ENCODE measurements around the gene ROBO2. TPM values are rescaled to one million over a fixed set of nuclear protein-coding genes. Genes with fewer than 3 reads are reported as not detected.

The ROBO2 gene
- total RNA-seq, 2 donors from 2014 or later, result not detected

DNA sequence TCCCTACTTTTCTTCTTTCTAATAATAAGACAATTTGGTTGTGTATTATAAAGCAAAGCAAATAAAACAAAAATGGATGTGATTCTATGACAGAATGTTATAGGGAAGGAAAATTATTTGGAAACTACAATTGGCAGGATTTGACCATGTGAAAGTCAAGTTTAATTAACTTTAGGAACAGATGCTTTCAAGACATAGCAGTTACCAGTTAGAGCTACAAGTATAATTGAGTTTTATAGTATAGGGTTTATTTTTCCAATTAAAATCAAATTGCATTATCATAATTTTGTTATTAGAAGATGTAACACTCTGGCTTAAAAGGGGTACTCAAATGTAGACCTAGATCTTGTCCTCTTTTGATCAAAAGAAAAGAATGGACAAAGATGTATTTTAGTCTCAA lies 110.9 kb downstream of the ROBO2 start:
- Mint-ChIP-seq H3K4me1 (no peaks in the 10 kb centered on the region), H3K4me3 (no peak overlapping the region), H3K36me3 (ENCODE audit: low read depth) (no peaks in the 10 kb centered on the region), H3K27me3 (no peaks in the 10 kb centered on the region), H3K27ac (no peak overlapping the region)
- DNase-seq (no peak), ATAC-seq (no peak)
- H3K9me3 ChIP-seq (ENCODE audit: control insufficient read depth, low read length, poor library complexity, severe bottlenecking), result peaks cover 2% of the 10 kb centered on the region

DNA sequence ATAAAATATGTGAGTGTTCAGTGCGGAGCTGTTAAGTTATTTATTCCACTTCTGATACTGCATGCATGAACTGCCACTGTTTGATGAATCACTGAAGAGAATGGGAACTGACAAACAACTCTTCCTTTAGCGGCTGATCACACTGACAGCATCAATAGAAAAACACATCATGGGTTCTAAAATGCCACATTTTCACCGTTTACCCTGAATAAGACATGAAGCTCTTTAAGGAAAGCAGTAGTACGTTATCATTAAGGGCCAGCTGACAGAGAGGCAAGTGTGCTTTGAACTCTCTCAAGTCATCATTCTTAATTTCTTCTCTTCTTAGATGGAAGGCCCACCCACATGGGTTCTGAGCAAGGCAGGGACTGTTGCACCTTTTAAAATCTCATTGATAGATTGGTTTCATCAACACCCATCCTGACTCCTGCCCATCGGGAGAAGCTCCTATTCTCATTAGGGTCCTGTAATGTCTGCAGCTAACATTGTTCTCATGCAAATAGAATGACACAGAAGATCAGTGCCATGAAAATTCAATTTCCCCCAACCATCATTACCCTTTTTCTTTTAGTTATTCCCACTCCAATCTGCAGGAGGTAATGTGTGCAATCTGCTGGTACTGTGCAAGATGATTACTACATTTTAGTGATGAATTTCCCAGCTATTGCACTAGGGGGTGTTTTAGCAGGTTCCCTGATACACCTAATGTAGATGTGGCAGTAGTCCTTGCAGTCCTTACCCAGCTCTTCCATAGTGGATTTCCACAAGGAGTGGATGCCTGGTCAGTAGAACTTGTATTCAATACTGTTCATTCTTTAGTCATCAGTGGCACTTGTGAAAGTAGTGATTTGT lies 119.1 kb downstream of the ROBO2 start:
- Mint-ChIP-seq H3K4me1 (no peaks in the 10 kb centered on the region), H3K4me3 (no peak overlapping the region), H3K27ac (no peak overlapping the region), H3K27me3 (no peaks in the 10 kb centered on the region), H3K36me3 (ENCODE audit: low read depth) (no peaks in the 10 kb centered on the region)
- ATAC-seq, result no peak
- DNase-seq, result no peak
- H3K9me3 ChIP-seq (ENCODE audit: control insufficient read depth, low read length, poor library complexity, severe bottlenecking), result no peaks in the 10 kb centered on the region

DNA sequence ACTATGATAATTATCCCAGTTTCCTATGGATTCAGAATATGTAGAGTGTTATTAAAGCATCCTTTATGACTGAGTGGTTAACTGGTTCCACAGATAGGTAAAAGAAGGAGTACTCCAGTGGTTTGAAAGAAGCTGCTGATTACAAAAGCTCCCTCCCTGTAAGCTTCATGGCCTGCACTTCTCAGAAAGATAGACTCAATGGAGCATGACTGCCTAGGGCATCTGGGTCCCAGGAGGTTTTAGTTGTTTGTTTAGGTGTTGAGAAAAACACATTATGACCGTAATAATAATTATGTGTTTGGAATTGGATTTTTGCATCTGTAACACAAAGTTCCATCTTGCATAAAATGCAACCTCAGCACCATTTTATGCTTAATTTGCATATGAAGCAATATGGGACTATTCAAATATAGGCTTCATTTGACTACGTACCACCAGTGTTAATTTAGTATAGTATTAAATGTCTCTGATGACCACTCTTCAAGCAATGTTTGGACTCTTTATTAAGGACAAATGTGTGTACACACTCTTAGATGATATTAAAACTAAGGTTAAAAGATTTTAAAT lies 121.1 kb downstream of the ROBO2 start:
- DNase-seq (no peak), ATAC-seq (no peak)
- Mint-ChIP-seq H3K27ac (no peak overlapping the region), H3K36me3 (ENCODE audit: low read depth) (no peaks in the 10 kb centered on the region), H3K4me1 (no peaks in the 10 kb centered on the region), H3K27me3 (no peaks in the 10 kb centered on the region), H3K4me3 (no peak overlapping the region)
- no peaks in the 10 kb centered on the region for H3K9me3 ChIP-seq (ENCODE audit: control insufficient read depth, low read length, poor library complexity, severe bottlenecking)

DNA sequence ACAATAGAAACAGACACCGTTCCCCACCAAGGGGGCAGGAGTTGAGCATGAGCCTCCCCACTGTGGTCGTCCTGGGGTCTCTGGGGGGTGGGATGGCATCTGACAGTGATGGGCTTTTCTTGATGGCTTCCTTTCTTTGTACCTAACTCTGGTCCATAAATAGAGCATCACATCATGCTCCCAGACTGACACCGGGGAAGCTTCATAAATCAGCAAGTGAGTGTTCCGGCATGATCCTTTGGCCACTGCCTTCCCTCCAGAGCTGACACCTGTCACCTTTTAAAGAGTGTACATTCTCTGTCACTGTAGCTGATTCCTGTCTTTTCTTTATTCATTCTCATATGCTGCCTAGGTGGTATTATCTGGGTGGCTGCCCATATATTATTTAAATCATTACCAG lies 129.9 kb downstream of the ROBO2 start:
- no peaks in the 10 kb centered on the region for H3K36me3 Mint-ChIP-seq (ENCODE audit: low read depth)
- no peak for DNase-seq
- H3K27me3 Mint-ChIP-seq, result no peaks in the 10 kb centered on the region
- H3K4me1 Mint-ChIP-seq, result no peaks in the 10 kb centered on the region
- no peak overlapping the region for H3K4me3 Mint-ChIP-seq
- no peak overlapping the region for H3K27ac Mint-ChIP-seq
- no peak for ATAC-seq
- H3K9me3 ChIP-seq (ENCODE audit: control insufficient read depth, low read length, poor library complexity, severe bottlenecking), result no peaks in the 10 kb centered on the region

DNA sequence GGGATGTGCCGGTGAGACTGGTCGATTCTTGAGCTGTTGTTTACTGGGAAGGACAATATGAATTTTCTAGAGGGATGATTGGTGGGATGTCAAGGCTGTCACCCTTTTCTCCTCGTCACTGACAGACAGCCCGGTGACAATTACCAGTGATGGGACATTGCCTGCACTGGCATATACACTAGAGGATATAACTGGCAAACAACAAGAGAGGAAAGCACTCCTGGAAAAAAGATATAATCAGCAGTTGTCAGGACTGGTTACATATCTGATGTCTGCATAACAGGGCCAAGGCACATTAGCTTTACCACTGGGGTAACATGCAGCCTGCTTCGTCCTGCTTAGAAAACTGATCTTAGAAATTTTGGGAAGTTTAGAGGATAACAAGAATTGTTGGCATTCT lies 131.1 kb downstream of the ROBO2 start:
- Mint-ChIP-seq H3K36me3 (ENCODE audit: low read depth) (no peaks in the 10 kb centered on the region), H3K4me3 (no peak overlapping the region), H3K4me1 (no peaks in the 10 kb centered on the region), H3K27ac (no peak overlapping the region), H3K27me3 (no peaks in the 10 kb centered on the region)
- no peaks in the 10 kb centered on the region for H3K9me3 ChIP-seq (ENCODE audit: control insufficient read depth, low read length, poor library complexity, severe bottlenecking)
- no peak for DNase-seq
- ATAC-seq, result no peak

DNA sequence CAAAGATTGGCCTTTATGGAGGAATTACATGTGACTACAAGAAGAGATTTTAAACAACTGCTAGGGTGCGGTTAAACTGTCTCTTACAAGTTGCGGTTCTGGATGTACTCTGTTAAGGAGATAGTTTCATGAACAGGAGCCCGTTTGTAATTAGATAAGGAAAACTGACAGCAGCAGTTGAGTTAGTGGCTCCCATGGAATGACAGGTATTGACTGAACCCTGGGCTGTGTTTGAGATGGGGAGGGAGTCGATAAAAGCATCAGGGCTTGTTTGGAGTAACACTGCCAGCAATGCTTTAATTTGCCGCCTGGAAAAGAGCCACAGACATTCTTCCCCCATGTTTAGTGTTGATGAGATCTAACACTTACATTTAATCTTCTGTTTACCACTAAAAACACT lies 139.9 kb downstream of the ROBO2 start:
- DNase-seq (no peak), ATAC-seq (no peak)
- Mint-ChIP-seq H3K4me3 (no peak overlapping the region), H3K4me1 (no peaks in the 10 kb centered on the region), H3K36me3 (ENCODE audit: low read depth) (no peaks in the 10 kb centered on the region), H3K27ac (no peak overlapping the region), H3K27me3 (no peaks in the 10 kb centered on the region)
- no peaks in the 10 kb centered on the region for H3K9me3 ChIP-seq (ENCODE audit: control insufficient read depth, low read length, poor library complexity, severe bottlenecking)

DNA sequence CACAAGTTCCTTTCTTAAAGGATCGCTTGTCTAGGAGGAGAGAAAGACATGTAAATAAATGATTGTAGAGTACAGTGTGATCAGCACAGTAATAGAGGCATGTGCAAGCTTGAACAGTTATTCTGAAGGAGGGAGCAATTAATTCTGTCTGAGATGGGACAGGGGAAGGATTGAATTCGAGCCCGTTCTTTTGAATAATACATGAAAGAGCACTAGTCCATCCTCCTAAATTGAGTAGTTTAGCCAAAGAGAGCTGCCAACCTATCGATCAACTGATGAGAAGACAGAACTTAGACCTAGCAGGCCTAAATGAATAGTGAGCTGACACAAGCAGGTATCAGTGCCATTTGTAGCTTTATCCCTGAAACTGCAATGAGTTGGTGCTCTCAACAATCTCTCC lies 142.4 kb downstream of the ROBO2 start:
- no peak for DNase-seq
- Mint-ChIP-seq H3K4me3 (no peak overlapping the region), H3K27ac (no peak overlapping the region), H3K4me1 (no peaks in the 10 kb centered on the region), H3K27me3 (no peaks in the 10 kb centered on the region), H3K36me3 (ENCODE audit: low read depth) (no peaks in the 10 kb centered on the region)
- no peaks in the 10 kb centered on the region for H3K9me3 ChIP-seq (ENCODE audit: control insufficient read depth, low read length, poor library complexity, severe bottlenecking)
- no peak for ATAC-seq

DNA sequence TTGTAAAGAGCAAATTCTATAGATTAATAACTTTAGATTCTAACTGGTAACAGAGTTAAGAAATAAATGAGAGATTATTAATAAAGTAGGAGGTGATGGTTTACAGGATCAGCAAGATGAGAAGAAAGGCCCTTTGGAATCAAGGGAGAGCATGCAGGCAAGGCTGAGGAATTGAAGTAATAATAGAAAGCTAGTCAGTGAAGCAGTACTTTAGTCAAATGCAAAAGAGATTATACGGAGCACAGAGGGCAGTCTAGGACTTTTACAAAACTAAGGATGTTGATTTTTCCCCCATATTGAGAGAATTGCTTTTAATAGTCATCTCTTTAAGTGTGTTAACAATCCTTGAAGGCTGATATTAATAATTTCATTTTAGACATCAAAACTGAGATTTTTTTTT lies 146.4 kb downstream of the ROBO2 start:
- H3K36me3 Mint-ChIP-seq (ENCODE audit: low read depth), result no peaks in the 10 kb centered on the region
- DNase-seq (no peak), ATAC-seq (no peak)
- no peak overlapping the region for H3K27ac Mint-ChIP-seq
- H3K9me3 ChIP-seq (ENCODE audit: control insufficient read depth, low read length, poor library complexity, severe bottlenecking), result no peaks in the 10 kb centered on the region
- no peak overlapping the region for H3K4me3 Mint-ChIP-seq
- no peaks in the 10 kb centered on the region for H3K4me1 Mint-ChIP-seq
- H3K27me3 Mint-ChIP-seq, result no peaks in the 10 kb centered on the region

DNA sequence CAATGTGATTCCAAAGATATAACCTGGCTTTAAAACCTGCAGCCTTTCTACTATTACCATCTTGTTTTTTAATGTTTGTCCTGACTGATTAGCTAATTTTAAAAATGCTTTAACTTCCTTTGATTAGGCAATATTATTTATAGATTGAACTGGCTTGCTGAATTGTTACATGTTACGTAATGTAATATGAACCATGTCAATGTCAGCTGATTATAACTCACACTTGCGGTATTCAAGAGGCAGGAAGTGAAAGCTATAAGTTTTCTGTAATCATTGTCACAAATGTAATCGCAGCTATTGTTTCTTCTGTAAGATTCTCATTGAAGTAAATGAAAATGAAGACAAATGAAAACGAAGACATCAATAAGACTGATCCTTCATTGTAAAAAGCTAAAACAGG lies 146.8 kb downstream of the ROBO2 start:
- Mint-ChIP-seq H3K36me3 (ENCODE audit: low read depth) (no peaks in the 10 kb centered on the region), H3K27me3 (no peaks in the 10 kb centered on the region), H3K4me1 (no peaks in the 10 kb centered on the region), H3K27ac (no peak overlapping the region), H3K4me3 (no peak overlapping the region)
- DNase-seq, result no peak
- no peaks in the 10 kb centered on the region for H3K9me3 ChIP-seq (ENCODE audit: control insufficient read depth, low read length, poor library complexity, severe bottlenecking)
- no peak for ATAC-seq

DNA sequence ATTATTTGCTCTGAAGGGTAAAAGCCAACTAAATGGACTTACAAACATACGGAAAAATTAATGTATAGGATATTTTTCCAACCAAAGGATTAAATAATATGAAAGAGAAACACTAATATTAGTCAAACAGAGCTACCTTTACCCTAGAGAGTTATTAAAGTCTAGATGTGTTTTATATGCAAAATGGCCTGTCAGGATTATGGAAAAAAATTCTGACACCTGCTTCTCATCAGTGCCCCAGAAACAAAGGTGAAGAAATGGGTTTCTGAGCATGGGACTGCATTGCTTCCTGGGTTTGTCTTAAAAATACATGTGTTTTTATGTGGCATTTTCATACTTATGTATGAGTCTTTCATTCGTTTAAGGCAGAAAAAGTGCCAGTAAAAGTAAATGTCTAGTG lies 148.3 kb downstream of the ROBO2 start:
- H3K27me3 Mint-ChIP-seq, result no peaks in the 10 kb centered on the region
- H3K4me1 Mint-ChIP-seq, result no peaks in the 10 kb centered on the region
- H3K9me3 ChIP-seq (ENCODE audit: control insufficient read depth, low read length, poor library complexity, severe bottlenecking), result no peaks in the 10 kb centered on the region
- DNase-seq (no peak), ATAC-seq (no peak)
- no peak overlapping the region for H3K27ac Mint-ChIP-seq
- no peaks in the 10 kb centered on the region for H3K36me3 Mint-ChIP-seq (ENCODE audit: low read depth)
- H3K4me3 Mint-ChIP-seq, result no peak overlapping the region

DNA sequence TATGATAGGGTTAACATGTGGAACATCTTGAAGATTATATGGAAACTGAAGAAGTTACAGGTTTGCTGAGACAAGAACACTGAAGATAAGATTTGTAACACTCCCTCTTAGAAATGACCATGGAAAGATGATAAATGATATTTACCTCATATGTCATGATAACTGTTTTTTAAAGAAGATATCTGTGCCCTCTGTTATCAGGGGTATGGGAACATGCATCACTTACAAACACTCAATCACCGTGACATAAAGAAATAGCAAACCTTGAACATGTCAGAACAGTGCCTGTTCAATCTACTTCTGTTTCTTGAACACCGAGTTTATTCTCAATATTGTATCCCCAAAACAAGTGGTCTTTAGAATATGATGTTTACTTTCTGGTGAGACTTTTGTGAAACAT lies 149.4 kb downstream of the ROBO2 start:
- Mint-ChIP-seq H3K4me3 (no peak overlapping the region), H3K4me1 (no peaks in the 10 kb centered on the region), H3K27me3 (no peaks in the 10 kb centered on the region), H3K36me3 (ENCODE audit: low read depth) (no peaks in the 10 kb centered on the region), H3K27ac (no peak overlapping the region)
- no peak for ATAC-seq
- no peaks in the 10 kb centered on the region for H3K9me3 ChIP-seq (ENCODE audit: control insufficient read depth, low read length, poor library complexity, severe bottlenecking)
- DNase-seq, result no peak

DNA sequence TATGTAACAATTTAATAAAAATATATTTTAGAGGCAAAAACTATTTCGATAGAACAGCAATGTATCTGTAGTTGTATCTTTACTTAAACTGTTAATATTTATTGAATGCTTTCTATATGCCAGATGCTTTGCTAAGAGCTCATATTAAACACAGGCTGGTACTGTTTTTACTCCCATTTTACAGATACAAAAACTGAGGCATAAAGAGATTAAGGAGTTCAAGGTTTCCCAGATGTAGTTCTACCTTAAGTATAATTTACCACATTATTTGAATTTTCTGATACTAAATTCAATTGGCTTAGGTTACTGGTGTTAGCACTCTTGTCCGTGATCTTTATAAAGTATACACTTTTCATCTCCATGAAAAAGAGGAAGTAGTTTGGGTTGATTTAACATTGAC lies 149.8 kb downstream of the ROBO2 start:
- Mint-ChIP-seq H3K27me3 (no peaks in the 10 kb centered on the region), H3K27ac (no peak overlapping the region)

DNA sequence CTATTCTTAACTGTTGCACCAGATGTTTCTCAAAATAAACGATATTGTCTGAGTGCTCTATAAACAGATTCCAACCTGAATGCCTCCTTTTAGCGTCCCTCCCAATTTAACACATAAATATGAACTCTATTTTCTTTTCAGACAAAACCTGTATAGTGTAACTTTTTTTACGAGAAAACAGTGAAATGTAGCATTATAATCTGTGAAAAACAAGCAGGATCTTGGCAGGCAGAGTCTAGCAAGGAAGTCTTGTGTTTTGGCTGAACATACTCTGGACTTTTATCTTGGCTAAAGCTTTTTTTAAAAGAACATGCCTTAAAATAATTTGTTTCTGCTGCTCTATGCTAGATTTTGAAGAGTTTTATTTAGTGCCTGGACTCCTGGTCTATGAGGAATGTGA lies 150.5 kb downstream of the ROBO2 start:
- Mint-ChIP-seq H3K36me3 (ENCODE audit: low read depth) (no peaks in the 10 kb centered on the region), H3K4me3 (no peak overlapping the region), H3K4me1 (no peaks in the 10 kb centered on the region), H3K27ac (no peak overlapping the region), H3K27me3 (no peaks in the 10 kb centered on the region)
- DNase-seq (no peak), ATAC-seq (no peak)
- no peaks in the 10 kb centered on the region for H3K9me3 ChIP-seq (ENCODE audit: control insufficient read depth, low read length, poor library complexity, severe bottlenecking)

More for the DNA sequence above, 149.8 kb downstream of the ROBO2 start:
- no peaks in the 10 kb centered on the region for H3K9me3 ChIP-seq (ENCODE audit: control insufficient read depth, low read length, poor library complexity, severe bottlenecking)
- no peak for DNase-seq
- no peak overlapping the region for H3K4me3 Mint-ChIP-seq
- no peaks in the 10 kb centered on the region for H3K4me1 Mint-ChIP-seq
- ATAC-seq, result no peak
- H3K36me3 Mint-ChIP-seq (ENCODE audit: low read depth), result no peaks in the 10 kb centered on the region

DNA sequence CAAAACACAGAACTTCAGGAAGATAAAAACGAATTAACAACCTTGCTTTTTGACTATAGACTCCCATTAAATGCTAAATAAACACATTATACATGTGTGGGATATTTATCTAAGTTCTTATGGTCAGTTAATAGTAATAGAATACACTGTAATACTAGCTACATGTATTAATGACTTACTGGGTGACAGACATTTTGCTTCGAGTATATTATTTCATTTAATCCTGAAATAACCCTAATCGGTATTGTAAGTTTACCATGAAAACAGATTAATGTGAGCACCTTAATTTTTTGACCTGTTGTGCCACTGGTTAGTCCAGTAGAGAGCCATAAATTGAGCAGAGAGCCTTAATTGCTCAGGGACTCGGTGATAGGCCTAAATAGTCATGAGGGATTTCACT lies 151.1 kb downstream of the ROBO2 start:
- no peaks in the 10 kb centered on the region for H3K36me3 Mint-ChIP-seq (ENCODE audit: low read depth)
- H3K4me1 Mint-ChIP-seq, result no peaks in the 10 kb centered on the region
- H3K4me3 Mint-ChIP-seq, result no peak overlapping the region
- H3K9me3 ChIP-seq (ENCODE audit: control insufficient read depth, low read length, poor library complexity, severe bottlenecking), result no peaks in the 10 kb centered on the region
- H3K27me3 Mint-ChIP-seq, result no peaks in the 10 kb centered on the region
- ATAC-seq (no peak), DNase-seq (no peak)
- H3K27ac Mint-ChIP-seq, result no peak overlapping the region
